ENCODE measurements around the gene PLXNA4.

PLXNA4 gene

GRCh38 chr7:132604121-132604520 lies 27.9 kb upstream of the PLXNA4 start:
- no peak for TF ChIP-seq CTCF (IDR thresholded peaks at IDR 0.05)

- TF ChIP-seq CTCF (IDR thresholded peaks at IDR 0.05) = no peak
These were observed 27.1 kb upstream of the PLXNA4 start for GRCh38 chr7:132603220-132603833.

GRCh38 chr7:132601783-132602182 lies 25.5 kb upstream of the PLXNA4 start:
- TF ChIP-seq CTCF (IDR thresholded peaks at IDR 0.05) = no peak

GRCh38 chr7:132596588-132596987 lies 20.3 kb upstream of the PLXNA4 start:
- no peak for TF ChIP-seq CTCF (IDR thresholded peaks at IDR 0.05)

GRCh38 chr7:132592936-132593335 lies 16.7 kb upstream of the PLXNA4 start:
- no peak for TF ChIP-seq CTCF (IDR thresholded peaks at IDR 0.05)

GRCh38 chr7:132592231-132592920 lies 16.1 kb upstream of the PLXNA4 start:
- TF ChIP-seq CTCF (IDR thresholded peaks at IDR 0.05) = no peak

- no peak for TF ChIP-seq CTCF (IDR thresholded peaks at IDR 0.05)
These were observed 13.9 kb upstream of the PLXNA4 start for GRCh38 chr7:132590162-132590561.

Data from LNCAP (cell line).